Activated CD4-positive, alpha-beta T cell treated with anti-CD3 and anti-CD28 coated beads for 36 hours (primary cell): ENCODE results near the gene MIER3. TPM values are rescaled to one million over a fixed set of nuclear protein-coding genes. Genes with fewer than 3 reads are reported as not detected.

Source experiments
- ATAC-seq: fragments of 200-7000 bp; cut with Tn5 transposase; one replicate; pipeline ENCODE4 v1.10.0; 2021; ENCODE audit warnings: mild to moderate bottlenecking, moderate library complexity
- CTCF ChIA-PET: fragments of 350-600 bp; sonication (Branson Sonifier 250); formaldehyde crosslinking; loops from one replicate; lab custom pipeline; 2021; ENCODE audit warnings: antibody characterized with exemption; lab: Charles Lee
- POLR2A ChIA-PET: fragments of 350-600 bp; sonication (Branson Sonifier 250); formaldehyde crosslinking; loops from one replicate; lab custom pipeline; 2021; ENCODE audit warnings: antibody characterized with exemption, inconsistent platforms; lab: Charles Lee
- DNase-seq: peaks from one replicate; pipeline ENCODE4 v3.0.0-alpha.2; 2020
- H3K27ac Mint-ChIP-seq: one replicate; pipeline ENCODE4 v1.8.0; 2021; ENCODE audit warnings: mixed read lengths
- H3K27me3 Mint-ChIP-seq: one replicate; pipeline ENCODE4 v1.8.0; 2021; ENCODE audit warnings: mixed read lengths
- H3K36me3 Mint-ChIP-seq: one replicate; pipeline ENCODE4 v1.8.0; 2021; ENCODE audit warnings: low read depth, mixed read lengths
- H3K4me1 Mint-ChIP-seq: one replicate; pipeline ENCODE4 v1.8.0; 2021; ENCODE audit warnings: mixed read lengths
- H3K4me3 Mint-ChIP-seq: one replicate; pipeline ENCODE4 v1.8.0; 2021; ENCODE audit warnings: mild to moderate bottlenecking, moderate library complexity, mixed read lengths
- H3K9me3 Mint-ChIP-seq: one replicate; pipeline ENCODE4 v1.8.0; 2021; ENCODE audit warnings: low read depth, mixed read lengths
- intact Hi-C, 2 experiments: fragments of 100-400 bp; cut with DNase I in 1 of 2; cut with micrococcal nuclease in 1 of 2; formaldehyde crosslinking; loops; one replicate each; pipeline versions ENCODE4 v1.14.2 to v1.15.1; 2022 to 2024; cut with DNase I, micrococcal nuclease
- total RNA-seq, 2 experiments: library from RNA; stranded (reverse); gene quantifications; one replicate each; pipeline ENCODE4 v1.2.3, GENCODE V29; 2021

Gene MIER3
- total RNA-seq, 2 experiments from 2014 or later = 15.4 to 16.0 TPM

GRCh38 chr5:56893251-56893951 is 58.5 kb downstream of the MIER3 start:
- Mint-ChIP-seq H3K4me3 (no peak overlapping the region), H3K27ac (no peak overlapping the region), H3K36me3 (peaks cover 57% of the 10 kb centered on the region), H3K4me1 (peaks cover 5% of the 10 kb centered on the region), H3K27me3 (no peaks in the 10 kb centered on the region), H3K9me3 (no peaks in the 10 kb centered on the region)
- ChIA-PET CTCF (interaction anchor here (1.4 kb wide), 1 partner anchor 27 kb away, joined by 5 read pairs; no protein-coding TSS in a partner anchor), POLR2A (no interaction called here)
- no peak for DNase-seq
- intact Hi-C loops = no loop called here
- ATAC-seq = no peak

- CTCF ChIA-PET = no interaction called here
- DNase-seq = no peak
- intact Hi-C loops = no loop called here
- peaks cover 58% of the 10 kb centered on the region for H3K36me3 Mint-ChIP-seq
- no peak for ATAC-seq
- no peak overlapping the region for H3K4me3 Mint-ChIP-seq
- H3K27ac Mint-ChIP-seq = no peak overlapping the region
- H3K4me1 Mint-ChIP-seq = no peaks in the 10 kb centered on the region
- H3K9me3 Mint-ChIP-seq = no peaks in the 10 kb centered on the region
- POLR2A ChIA-PET = no interaction called here
- H3K27me3 Mint-ChIP-seq = no peaks in the 10 kb centered on the region
Observed at GRCh38 chr5:56881571-56881970, 70.4 kb downstream of the MIER3 start.

GRCh38 chr5:56876327-56876726 is 75.6 kb downstream of the MIER3 start:
- intact Hi-C loops = no loop called here
- Mint-ChIP-seq H3K27ac (peak overlapping the region; percentile 67), H3K36me3 (peaks cover 45% of the 10 kb centered on the region), H3K4me1 (peaks cover 27% of the 10 kb centered on the region), H3K9me3 (no peaks in the 10 kb centered on the region), H3K27me3 (no peaks in the 10 kb centered on the region), H3K4me3 (no peak overlapping the region)
- ChIA-PET POLR2A (no interaction called here), CTCF (no interaction called here)
- DNase-seq (no peak), ATAC-seq (peak; percentile 44)

GRCh38 chr5:56873056-56873455 is 78.9 kb downstream of the MIER3 start:
- Mint-ChIP-seq H3K9me3 (no peaks in the 10 kb centered on the region), H3K27ac (peak overlapping the region; percentile 61), H3K36me3 (peaks cover 47% of the 10 kb centered on the region), H3K27me3 (no peaks in the 10 kb centered on the region), H3K4me3 (no peak overlapping the region), H3K4me1 (peaks cover 34% of the 10 kb centered on the region)
- no peak for DNase-seq
- POLR2A ChIA-PET = no interaction called here
- no peak for ATAC-seq
- intact Hi-C loops = no loop called here
- CTCF ChIA-PET = no interaction called here

GRCh38 chr5:56871777-56872176 is 80.1 kb downstream of the MIER3 start:
- ATAC-seq = no peak

More at GRCh38 chr5:56871777-56872176, 80.1 kb downstream of the MIER3 start:
- Mint-ChIP-seq H3K9me3 (no peaks in the 10 kb centered on the region), H3K4me1 (peaks cover 34% of the 10 kb centered on the region), H3K27me3 (no peaks in the 10 kb centered on the region), H3K36me3 (peaks cover 37% of the 10 kb centered on the region), H3K27ac (peak overlapping the region; percentile 58), H3K4me3 (no peak overlapping the region)
- CTCF ChIA-PET = no interaction called here
- POLR2A ChIA-PET = no interaction called here
- DNase-seq = no peak
- intact Hi-C loops = no loop called here

Other genes starting within 250 kb of the MIER3 start
- 10 to 100 TPM; 22.3 to 22.9 TPM for gene MAP3K1, start 136.6 kb downstream of the MIER3 start, total RNA-seq
- 1 to 10 TPM; 5.4 to 6.8 TPM for gene SETD9, start 42.5 kb downstream of the MIER3 start, total RNA-seq
- 100 to 1,000 TPM in 1 of 2 experiments, 10 to 100 TPM in 1; 91.8 to 116 TPM for gene GPBP1, start 221.9 kb upstream of the MIER3 start, total RNA-seq